Upper lobe of left lung (tissue), 6 donors: Measurements from ENCODE around the gene PRKN. TPM values are rescaled to one million over a fixed set of nuclear protein-coding genes. Genes with fewer than 3 reads are reported as not detected.

ENCODE experiments used
- ATAC-seq, 2 donors: fragments of 200-7000 bp; cut with Tn5 transposase; one replicate each; pipeline ENCODE4 v1.9.1; 2022; ENCODE audit warnings: mild to moderate bottlenecking in 2 of 2, moderate library complexity in 2 of 2; ENCODE audit not compliant: low FRiP score in 2 of 2
- DNase-seq, 2 donors: peaks; one replicate each; pipeline ENCODE4 v3.0.0-alpha.2; 2019 to 2020
- H3K27ac ChIP-seq, 4 donors: fragments of 200-600 bp; sonication (generic); one replicate each; pipeline ENCODE4 v1.5.1; 2016 to 2019
- H3K27me3 ChIP-seq, 4 donors: fragments of 200-600 bp; sonication (generic); one replicate each; pipeline ENCODE4 v1.5.1; 2017 to 2019
- H3K36me3 ChIP-seq, 4 donors: fragments of 200-600 bp; sonication (generic); one replicate each; pipeline ENCODE4 v1.5.1; 2016 to 2019
- H3K4me1 ChIP-seq, 4 donors: fragments of 200-600 bp; sonication (generic); one replicate each; pipeline ENCODE4 v1.5.1; 2018 to 2019
- H3K4me3 ChIP-seq, 4 donors: fragments of 200-600 bp; sonication (generic); one replicate each; pipeline ENCODE4 v1.5.1; 2017 to 2019; ENCODE audit warnings: mild to moderate bottlenecking in 2 of 4, moderate library complexity in 1 of 4
- H3K9me3 ChIP-seq, 4 donors: fragments of 200-600 bp; sonication (generic); one replicate each; pipeline ENCODE4 v1.5.1; 2018 to 2019
- CTCF ChIP-seq, 6 experiments: fragments of 450-650 bp in 4 of 6; fragments of 200-600 bp in 2 of 6; sonication (generic) in 2 of 6; IDR thresholded peaks; one replicate each; pipeline ENCODE4 v1.5.1; 2016 to 2019; ENCODE audit warnings: antibody characterized with exemption in 6 of 6
- EP300 ChIP-seq, 4 donors: sonication (generic); formaldehyde crosslinking; IDR thresholded peaks; one replicate each; pipeline ENCODE4 v1.5.1; 2017; ENCODE audit warnings: antibody characterized with exemption in 4 of 4, control low read depth in 2 of 4
- POLR2A ChIP-seq, 4 donors: fragments of 450-650 bp; IDR thresholded peaks; one replicate each; pipeline ENCODE4 v1.5.1; 2016 to 2017; ENCODE audit warnings: antibody characterized with exemption in 4 of 4, mild to moderate bottlenecking in 2 of 4
- POLR2AphosphoS5 ChIP-seq, 2 donors: sonication (generic); formaldehyde crosslinking; IDR thresholded peaks; one replicate each; pipeline ENCODE4 v1.5.1; 2017; ENCODE audit warnings: antibody characterized with exemption in 2 of 2
- WGBS, 2 donors: methylation state at CpG; one replicate each; pipeline ENCODE4 v1.1.5; 2017 to 2018; 5-methylcytosine and 5-hydroxymethylcytosine counted together
- total RNA-seq, 6 donors: library from RNA; depleted of rRNA in 4 of 6; stranded (reverse); fragments of >200 nt in 4 of 6; gene quantifications; one replicate each; pipeline versions ENCODE4 v1.1.0 to v1.2.1, GENCODE V29; 2016 to 2021
- donor health status: DM: no; HTN: no; CAD: no; lungs with moderate emphysema.
- donor health status: DM: no; HTN: yes; CAD: no; lungs with severe emphysema.

Gene PRKN
- total RNA-seq, 6 donors from 2014 or later, result 2.7 to 29.3 (median 5.5) TPM

- Histone ChIP-seq H3K27ac (no peak overlapping the region), H3K36me3 (no peaks in the 10 kb centered on the region), H3K9me3 (peaks cover 0 to 15% (median 5%) of the 10 kb centered on the region in 4 donors), H3K27me3 (no peaks in the 10 kb centered on the region), H3K4me1 (no peaks in the 10 kb centered on the region), H3K4me3 (no peak overlapping the region)
- 96% methylated on average over 7 of the region's 7 CpGs for WGBS, 2 donors
- no peak for TF ChIP-seq CTCF (IDR thresholded peaks at IDR 0.05)
- no peak for TF ChIP-seq EP300 (IDR thresholded peaks at IDR 0.05)
- no peak for TF ChIP-seq POLR2A (IDR thresholded peaks at IDR 0.05)
- TF ChIP-seq POLR2AphosphoS5 (IDR thresholded peaks at IDR 0.05), result no peak
- DNase-seq, result peak in 1 of 2 donors; percentile 59
- ATAC-seq, result no peak
Measured at GRCh38 chr6:162568266-162568665, 159.3 kb downstream of the PRKN start.

- DNase-seq, result no peak
- H3K27ac ChIP-seq, result no peak overlapping the region
- H3K9me3 ChIP-seq, result peaks cover 0 to 4% (median 3%) of the 10 kb centered on the region in 4 donors
- no peaks in the 10 kb centered on the region for H3K36me3 ChIP-seq
- H3K27me3 ChIP-seq, result no peaks in the 10 kb centered on the region
- 94% methylated on average over 3 of the region's 3 CpGs; no CpG with 5 or more reads in 1 of the 2 donors for WGBS, 2 donors
- no peaks in the 10 kb centered on the region for H3K4me1 ChIP-seq
- ATAC-seq, result peak in 1 of 2 donors; percentile 46
- no peak for TF ChIP-seq POLR2AphosphoS5 (IDR thresholded peaks at IDR 0.05)
- TF ChIP-seq POLR2A (IDR thresholded peaks at IDR 0.05), result no peak
- TF ChIP-seq EP300 (IDR thresholded peaks at IDR 0.05), result no peak
- no peak for TF ChIP-seq CTCF (IDR thresholded peaks at IDR 0.05)
- H3K4me3 ChIP-seq, result no peak overlapping the region
Measured at GRCh38 chr6:162562041-162562440, 165.5 kb downstream of the PRKN start.

- DNase-seq (no peak), ATAC-seq (no peak)
- Histone ChIP-seq H3K27ac (no peak overlapping the region), H3K4me1 (no peaks in the 10 kb centered on the region), H3K27me3 (no peaks in the 10 kb centered on the region), H3K4me3 (no peak overlapping the region), H3K9me3 (peaks cover 0 to 4% (median 3%) of the 10 kb centered on the region in 4 donors), H3K36me3 (no peaks in the 10 kb centered on the region)
- 93 to 98% methylated on average over 8 of the region's 8 CpGs for WGBS, 2 donors
- TF ChIP-seq EP300 (IDR thresholded peaks at IDR 0.05) (no peak), CTCF (IDR thresholded peaks at IDR 0.05) (no peak), POLR2AphosphoS5 (IDR thresholded peaks at IDR 0.05) (no peak), POLR2A (IDR thresholded peaks at IDR 0.05) (no peak)
Measured at GRCh38 chr6:162560891-162561290, 166.7 kb downstream of the PRKN start.

GRCh38 chr6:162554531-162554930 is 173.0 kb downstream of the PRKN start:
- Histone ChIP-seq H3K9me3 (no peaks in the 10 kb centered on the region), H3K27ac (no peak overlapping the region), H3K4me1 (no peaks in the 10 kb centered on the region), H3K36me3 (no peaks in the 10 kb centered on the region), H3K27me3 (no peaks in the 10 kb centered on the region), H3K4me3 (no peak overlapping the region)
- DNase-seq, result no peak
- TF ChIP-seq POLR2AphosphoS5 (IDR thresholded peaks at IDR 0.05) (no peak), EP300 (IDR thresholded peaks at IDR 0.05) (no peak), POLR2A (IDR thresholded peaks at IDR 0.05) (no peak), CTCF (IDR thresholded peaks at IDR 0.05) (no peak)
- WGBS, 2 donors, result 93 to 94% methylated on average over 9 of the region's 9 CpGs
- no peak for ATAC-seq

GRCh38 chr6:162546905-162547304 is 180.7 kb downstream of the PRKN start:
- no peaks in the 10 kb centered on the region for H3K9me3 ChIP-seq
- no peak overlapping the region for H3K27ac ChIP-seq
- H3K4me3 ChIP-seq, result no peak overlapping the region
- WGBS, 2 donors, result 78 to 89% methylated on average over 4 of the region's 4 CpGs
- H3K4me1 ChIP-seq, result no peaks in the 10 kb centered on the region
- no peak for DNase-seq
- no peak for ATAC-seq
- no peaks in the 10 kb centered on the region for H3K27me3 ChIP-seq
- TF ChIP-seq POLR2AphosphoS5 (IDR thresholded peaks at IDR 0.05), result no peak
- no peak for TF ChIP-seq CTCF (IDR thresholded peaks at IDR 0.05)
- no peak for TF ChIP-seq EP300 (IDR thresholded peaks at IDR 0.05)
- TF ChIP-seq POLR2A (IDR thresholded peaks at IDR 0.05), result no peak
- H3K36me3 ChIP-seq, result no peaks in the 10 kb centered on the region
